Muscle layer of duodenum (tissue), 2 donors: ENCODE measurements around the gene ZNF845.
"Not testable (repeated sequence)": the region's sequence is repeated elsewhere in the genome, so short reads cannot be mapped to it uniquely, and the experiment has no call there.

Source experiments
- H3K27ac ChIP-seq: one replicate; pipeline ENCODE4 v1.7.0; 2013; ENCODE audit warnings: mild to moderate bottlenecking, low read length
- H3K27me3 ChIP-seq: one replicate; pipeline ENCODE4 v1.7.0; 2013; ENCODE audit warnings: low read depth, mild to moderate bottlenecking, control low read depth, low read length
- H3K36me3 ChIP-seq, 2 donors: one replicate each; pipeline ENCODE4 v1.7.0; 2013; ENCODE audit warnings: low read length in 2 of 2, control low read depth in 1 of 2, mild to moderate bottlenecking in 1 of 2; ENCODE audit not compliant: insufficient read depth in 2 of 2, control insufficient read depth in 1 of 2
- H3K4me1 ChIP-seq, 2 donors: one replicate each; pipeline ENCODE4 v1.7.0; 2013; ENCODE audit warnings: low read length in 2 of 2, mild to moderate bottlenecking in 2 of 2, control low read depth in 1 of 2, moderate library complexity in 1 of 2; ENCODE audit not compliant: insufficient read depth in 2 of 2, control insufficient read depth in 1 of 2
- H3K4me3 ChIP-seq, 2 donors: one replicate each; pipeline ENCODE4 v1.7.0; 2013; ENCODE audit warnings: low read length in 2 of 2, low read depth in 1 of 2, mild to moderate bottlenecking in 1 of 2
- H3K9me3 ChIP-seq, 2 donors: one replicate each; pipeline ENCODE4 v1.7.0; 2013; ENCODE audit warnings: low read length in 2 of 2, control low read depth in 1 of 2, mild to moderate bottlenecking in 1 of 2; ENCODE audit not compliant: control insufficient read depth in 1 of 2
- donor health status: healthy.

The ZNF845 gene

GRCh38 chr19:53333066-53333462 lies 485 bp upstream of the ZNF845 start:
- Histone ChIP-seq H3K27ac (no peak overlapping the region), H3K27me3 (no peaks in the 10 kb centered on the region), H3K9me3 (no peaks in the 10 kb centered on the region), H3K36me3 (peaks cover 0 to 5% of the 10 kb centered on the region in 2 donors), H3K4me1 (peaks cover 0 to 4% of the 10 kb centered on the region in 2 donors), H3K4me3 (peak overlapping the region; percentile 75 to 91)

DNA sequence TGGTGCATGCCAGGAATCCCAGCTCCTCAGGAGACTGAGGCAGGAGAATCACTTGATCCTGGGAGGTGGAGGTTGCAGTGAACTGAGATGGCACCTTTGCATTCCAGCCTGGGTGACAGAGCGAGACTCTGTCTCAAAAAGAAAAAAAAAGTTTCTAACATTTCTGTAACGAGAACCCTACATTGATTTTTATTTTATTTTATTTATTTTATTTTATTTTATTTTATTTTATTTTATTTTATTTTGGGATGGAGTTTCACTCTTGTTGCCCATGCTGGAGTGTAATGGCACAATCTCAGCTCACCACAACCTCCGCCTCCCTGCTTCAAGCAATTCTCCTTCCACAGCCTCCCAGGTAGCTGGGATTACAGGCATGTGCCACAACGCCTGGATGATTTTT lies 10.9 kb downstream of the ZNF845 start:
- peaks cover 13 to 96% of the 10 kb centered on the region in 2 donors for H3K36me3 ChIP-seq
- not testable (repeated sequence) for H3K27me3 ChIP-seq, H3K27ac ChIP-seq, H3K4me1 ChIP-seq, H3K4me3 ChIP-seq
- peaks cover 0 to 32% of the 10 kb centered on the region in 2 donors for H3K9me3 ChIP-seq

- H3K9me3 ChIP-seq, result peaks cover 30 to 73% of the 10 kb centered on the region in 2 donors
- H3K4me1 ChIP-seq, result no peaks in the 10 kb centered on the region
- H3K4me3 ChIP-seq, result peak overlapping the region in 1 of 2 donors; percentile 36
- no peaks in the 10 kb centered on the region for H3K27me3 ChIP-seq
- peaks cover 11 to 29% of the 10 kb centered on the region in 2 donors for H3K36me3 ChIP-seq
- no peak overlapping the region for H3K27ac ChIP-seq
Observed at GRCh38 chr19:53355739-53356138, 22.2 kb downstream of the ZNF845 start.

DNA sequence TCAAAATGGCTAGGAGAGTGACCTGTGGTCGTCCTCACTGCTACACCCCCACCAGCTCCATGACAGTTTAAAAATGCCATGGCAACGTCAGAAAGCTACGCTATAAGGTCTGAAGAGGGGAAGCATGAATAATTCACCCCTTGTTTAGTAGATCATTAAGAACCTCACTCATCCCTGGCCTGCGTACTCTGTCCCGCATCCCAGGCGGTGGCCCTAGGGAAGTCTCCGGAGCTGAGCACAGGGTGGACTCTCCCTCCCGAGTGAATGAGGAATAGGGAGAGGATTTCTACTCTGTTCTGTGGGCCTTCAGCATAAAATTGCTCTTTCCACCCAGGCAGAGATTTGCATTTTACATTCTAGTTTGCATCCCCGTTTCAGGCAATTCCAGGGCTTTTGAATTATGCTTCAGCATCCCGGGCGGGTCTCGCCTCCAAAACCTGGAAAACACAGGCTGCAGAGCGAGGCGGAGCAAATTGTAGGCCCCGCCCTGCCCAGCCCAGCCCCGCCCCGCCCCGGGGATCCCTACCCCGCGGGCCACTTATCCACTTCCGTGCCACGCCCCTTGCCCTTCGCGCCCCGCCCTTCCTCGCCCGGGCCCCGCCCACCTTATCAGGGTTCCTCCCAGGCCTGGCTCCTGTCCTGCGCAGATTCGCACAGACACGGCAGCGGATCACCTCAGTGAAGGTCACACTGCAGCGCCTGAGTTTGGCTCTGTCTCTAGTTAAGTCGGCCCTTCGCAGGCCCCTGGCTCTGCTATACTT lies 24.5 kb downstream of the ZNF845 start:
- Histone ChIP-seq H3K4me3 (peak overlapping the region in 1 of 2 donors; percentile 11), H3K4me1 (no peaks in the 10 kb centered on the region), H3K27ac (no peak overlapping the region), H3K27me3 (no peaks in the 10 kb centered on the region), H3K9me3 (peaks cover 13 to 52% of the 10 kb centered on the region in 2 donors), H3K36me3 (peaks cover 0 to 7% of the 10 kb centered on the region in 2 donors)

DNA sequence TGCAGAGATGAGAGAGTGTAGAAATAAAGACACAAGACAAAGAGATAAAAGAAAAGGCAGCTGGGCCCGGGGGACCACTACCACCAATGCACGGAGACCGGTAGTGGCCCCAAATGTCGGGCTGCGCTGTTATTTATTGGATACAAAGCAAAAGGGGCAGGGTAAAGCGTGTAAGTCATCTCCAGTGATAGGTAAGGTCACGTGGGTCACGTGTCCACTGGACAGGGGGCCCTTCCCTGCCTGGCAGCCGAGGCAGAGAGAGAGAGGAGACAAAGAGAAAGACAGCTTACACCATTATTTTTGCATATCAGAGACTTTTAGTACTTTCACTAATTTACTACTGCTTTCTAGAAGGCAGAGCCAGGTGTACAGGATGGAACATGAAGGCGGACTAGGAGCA lies 26.5 kb downstream of the ZNF845 start:
- H3K4me3 ChIP-seq, H3K4me1 ChIP-seq, H3K36me3 ChIP-seq, H3K27me3 ChIP-seq, H3K27ac ChIP-seq: not testable (repeated sequence)
- peaks cover 13 to 32% of the 10 kb centered on the region in 2 donors for H3K9me3 ChIP-seq

GRCh38 chr19:53365134-53365898 lies 31.8 kb downstream of the ZNF845 start, which contains the start of gene ZNF525:
TSS of gene ZNF525 (plus strand) at chr19:53365705. CDS start at chr19:53372282, 6,577 bp downstream.
- H3K4me3 ChIP-seq, result peak within 1 kb of the TSS; percentile 84 to 89
- peak within 1 kb of the TSS; percentile 45 for H3K27ac ChIP-seq
- no peaks in the 10 kb centered on the region for H3K9me3 ChIP-seq
- no peaks in the 10 kb centered on the region for H3K36me3 ChIP-seq
- peaks cover 0 to 3% of the 10 kb centered on the region in 2 donors for H3K4me1 ChIP-seq
- H3K27me3 ChIP-seq, result no peaks in the 10 kb centered on the region

DNA sequence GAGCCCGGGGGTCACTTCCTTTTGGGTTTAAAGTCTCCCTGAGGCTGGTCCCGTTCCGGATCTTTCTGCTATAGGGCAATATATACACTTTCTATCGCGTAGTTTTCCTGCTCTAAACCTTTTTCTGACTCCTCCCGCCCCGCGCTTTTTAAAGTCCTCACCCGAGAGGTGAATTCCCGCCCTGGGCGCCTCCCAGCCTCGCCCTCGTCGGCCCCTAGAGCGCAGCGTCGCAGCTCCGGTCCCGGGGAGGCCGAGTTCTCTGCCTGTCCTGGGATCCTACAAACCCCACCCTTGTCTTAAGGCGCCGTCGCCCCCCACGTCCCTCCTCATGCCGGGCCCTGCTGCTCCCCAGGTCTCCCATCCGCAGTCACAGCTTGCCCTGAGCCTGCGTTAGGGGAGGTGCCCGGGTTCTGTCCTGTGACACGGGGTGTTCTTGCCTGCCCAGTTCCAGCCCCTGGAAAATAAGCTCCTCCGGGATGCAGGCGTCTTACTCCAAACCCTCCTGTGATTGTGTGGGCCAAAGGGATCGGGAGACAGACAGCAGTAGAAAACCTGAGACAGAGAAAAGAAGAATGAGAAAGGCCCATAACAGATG lies 32.4 kb downstream of the ZNF845 start:
- Histone ChIP-seq H3K36me3 (no peaks in the 10 kb centered on the region), H3K9me3 (no peaks in the 10 kb centered on the region), H3K27ac (peak overlapping the region; percentile 45), H3K4me1 (peaks cover 0 to 3% of the 10 kb centered on the region in 2 donors), H3K27me3 (no peaks in the 10 kb centered on the region), H3K4me3 (peak overlapping the region; percentile 84 to 89)

DNA sequence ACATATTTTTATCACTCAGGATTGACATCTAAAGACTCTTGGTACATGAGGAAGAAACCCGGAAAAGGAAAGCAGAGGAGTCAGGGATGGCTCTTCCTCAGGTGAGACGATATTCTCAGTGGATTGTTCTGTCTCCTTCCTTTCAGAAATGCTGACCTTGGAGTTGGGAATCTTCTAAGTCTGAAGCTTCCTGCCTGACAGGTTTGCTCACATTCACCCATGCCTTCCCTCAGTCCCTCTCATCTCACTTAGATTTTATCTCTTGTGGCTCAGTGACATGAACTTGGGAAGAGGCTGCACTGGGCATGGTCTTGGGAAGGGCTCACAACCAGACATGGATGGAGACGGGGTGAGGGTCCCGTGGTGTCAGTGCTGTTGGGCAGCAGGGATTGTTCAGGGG lies 38.6 kb downstream of the ZNF845 start:
- Histone ChIP-seq H3K9me3 (no peaks in the 10 kb centered on the region), H3K27ac (no peak overlapping the region), H3K36me3 (peaks cover 0 to 26% of the 10 kb centered on the region in 2 donors), H3K4me3 (no peak overlapping the region), H3K4me1 (no peaks in the 10 kb centered on the region), H3K27me3 (no peaks in the 10 kb centered on the region)

DNA sequence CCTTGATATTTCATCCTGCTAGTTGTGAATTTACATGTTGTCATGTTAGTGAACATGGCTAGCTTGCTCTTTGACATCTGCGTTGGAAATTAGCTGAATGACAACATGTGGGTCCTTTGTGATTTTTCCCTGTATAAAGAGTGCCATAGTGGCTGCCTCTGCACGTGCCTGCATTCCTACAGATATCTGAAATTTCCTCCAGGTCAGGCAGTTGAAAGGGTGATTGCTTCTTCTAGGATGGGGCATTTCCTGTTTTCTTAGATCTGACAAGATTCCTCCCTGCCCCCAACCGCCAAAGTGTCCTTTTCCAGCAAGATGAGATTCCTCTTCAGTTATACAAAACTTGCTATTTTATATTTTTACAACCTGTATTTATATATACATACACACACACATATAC lies 40.7 kb downstream of the ZNF845 start:
- Histone ChIP-seq H3K4me3 (no peak overlapping the region), H3K27me3 (no peaks in the 10 kb centered on the region), H3K4me1 (no peaks in the 10 kb centered on the region), H3K36me3 (peaks cover 2 to 43% of the 10 kb centered on the region in 2 donors), H3K9me3 (no peaks in the 10 kb centered on the region), H3K27ac (no peak overlapping the region)

- Histone ChIP-seq H3K27ac (no peak overlapping the region), H3K36me3 (peaks cover 6 to 43% of the 10 kb centered on the region in 2 donors), H3K4me3 (no peak overlapping the region)
Observed at GRCh38 chr19:53374743-53375142, 41.2 kb downstream of the ZNF845 start.

GRCh38 chr19:53381376-53381775 lies 47.8 kb downstream of the ZNF845 start:
- Histone ChIP-seq H3K27ac (no peak overlapping the region), H3K27me3 (no peaks in the 10 kb centered on the region), H3K4me1 (no peaks in the 10 kb centered on the region), H3K9me3 (peaks cover 4 to 11% of the 10 kb centered on the region in 2 donors), H3K4me3 (no peak overlapping the region), H3K36me3 (peaks cover 6 to 57% of the 10 kb centered on the region in 2 donors)

More at GRCh38 chr19:53374743-53375142, 41.2 kb downstream of the ZNF845 start:
- Histone ChIP-seq H3K9me3 (no peaks in the 10 kb centered on the region), H3K4me1 (no peaks in the 10 kb centered on the region), H3K27me3 (no peaks in the 10 kb centered on the region)
